Neural cell (in vitro differentiated cells): ENCODE measurements around the gene EGFL8.
"Not testable (repeated sequence)": the region's sequence is repeated elsewhere in the genome, so short reads cannot be mapped to it uniquely, and the experiment has no call there.

Experiments used
- CTCF ChIP-seq: fragments of 450-650 bp; IDR thresholded peaks from 2 replicates; pipeline ENCODE4 v1.5.1; 2014; ENCODE audit warnings: antibody characterized with exemption, mild to moderate bottlenecking, moderate library complexity; ENCODE audit not compliant: poor library complexity, severe bottlenecking
- EP300 ChIP-seq: fragments of 450-650 bp; conservative IDR thresholded peaks from 2 replicates; pipeline ENCODE4 v1.6.1; 2014; ENCODE audit warnings: antibody characterized with exemption, mild to moderate bottlenecking, moderate library complexity; ENCODE audit not compliant: poor library complexity, severe bottlenecking
- EZH2 ChIP-seq: fragments of 200-600, 300-800 bp; shearing (Covaris generic), sonication (generic); IDR thresholded peaks from 2 replicates; pipeline ENCODE4 v1.6.1; 2014; ENCODE audit warnings: antibody characterized with exemption, low read length, borderline replicate concordance, mild to moderate bottlenecking; ENCODE audit not compliant: insufficient read depth, poor library complexity, severe bottlenecking
- MXI1 ChIP-seq: fragments of 450-650 bp; conservative IDR thresholded peaks from 2 replicates; pipeline ENCODE4 v1.6.1; 2014; ENCODE audit warnings: antibody characterized with exemption, mild to moderate bottlenecking; ENCODE audit not compliant: poor library complexity, severe bottlenecking
- POLR2AphosphoS5 ChIP-seq: IDR thresholded peaks from 2 replicates; pipeline ENCODE4 v1.6.1; 2012
- RAD21 ChIP-seq: fragments of 450-650 bp; conservative IDR thresholded peaks from 2 replicates; pipeline ENCODE4 v1.6.1; 2014; ENCODE audit warnings: antibody characterized with exemption, mild to moderate bottlenecking, moderate library complexity
- SMC3 ChIP-seq: fragments of 450-650 bp; conservative IDR thresholded peaks from 2 replicates; pipeline ENCODE4 v1.6.1; 2014; ENCODE audit warnings: antibody characterized with exemption, mild to moderate bottlenecking, moderate library complexity; ENCODE audit not compliant: poor library complexity
- TAF1 ChIP-seq: IDR thresholded peaks from 2 replicates; pipeline ENCODE4 v1.6.1; 2012; ENCODE audit warnings: low read depth
- TF ChIP-seq, protein P1 (sequence below): IDR thresholded peaks from 2 replicates; pipeline ENCODE4 v1.6.1; 2012; ENCODE audit warnings: borderline replicate concordance

- TF ChIP-seq TAF1, RAD21, EP300, CTCF, MXI1, SMC3, POLR2AphosphoS5, EZH2: not testable (repeated sequence)
- TF ChIP-seq, protein P1, sequence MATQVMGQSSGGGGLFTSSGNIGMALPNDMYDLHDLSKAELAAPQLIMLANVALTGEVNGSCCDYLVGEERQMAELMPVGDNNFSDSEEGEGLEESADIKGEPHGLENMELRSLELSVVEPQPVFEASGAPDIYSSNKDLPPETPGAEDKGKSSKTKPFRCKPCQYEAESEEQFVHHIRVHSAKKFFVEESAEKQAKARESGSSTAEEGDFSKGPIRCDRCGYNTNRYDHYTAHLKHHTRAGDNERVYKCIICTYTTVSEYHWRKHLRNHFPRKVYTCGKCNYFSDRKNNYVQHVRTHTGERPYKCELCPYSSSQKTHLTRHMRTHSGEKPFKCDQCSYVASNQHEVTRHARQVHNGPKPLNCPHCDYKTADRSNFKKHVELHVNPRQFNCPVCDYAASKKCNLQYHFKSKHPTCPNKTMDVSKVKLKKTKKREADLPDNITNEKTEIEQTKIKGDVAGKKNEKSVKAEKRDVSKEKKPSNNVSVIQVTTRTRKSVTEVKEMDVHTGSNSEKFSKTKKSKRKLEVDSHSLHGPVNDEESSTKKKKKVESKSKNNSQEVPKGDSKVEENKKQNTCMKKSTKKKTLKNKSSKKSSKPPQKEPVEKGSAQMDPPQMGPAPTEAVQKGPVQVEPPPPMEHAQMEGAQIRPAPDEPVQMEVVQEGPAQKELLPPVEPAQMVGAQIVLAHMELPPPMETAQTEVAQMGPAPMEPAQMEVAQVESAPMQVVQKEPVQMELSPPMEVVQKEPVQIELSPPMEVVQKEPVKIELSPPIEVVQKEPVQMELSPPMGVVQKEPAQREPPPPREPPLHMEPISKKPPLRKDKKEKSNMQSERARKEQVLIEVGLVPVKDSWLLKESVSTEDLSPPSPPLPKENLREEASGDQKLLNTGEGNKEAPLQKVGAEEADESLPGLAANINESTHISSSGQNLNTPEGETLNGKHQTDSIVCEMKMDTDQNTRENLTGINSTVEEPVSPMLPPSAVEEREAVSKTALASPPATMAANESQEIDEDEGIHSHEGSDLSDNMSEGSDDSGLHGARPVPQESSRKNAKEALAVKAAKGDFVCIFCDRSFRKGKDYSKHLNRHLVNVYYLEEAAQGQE, result not testable (repeated sequence)
Measured at GRCh38 chr6:32186151-32186840, 21.9 kb downstream of the EGFL8 start.
